GM18517 (cell line): ENCODE data around the gene EHD1.
A peak's percentile ranks its signal among the peaks of the same experiment; 100 is the strongest.
"Not testable (repeated sequence)": the region's sequence is repeated elsewhere in the genome, so short reads cannot be mapped to it uniquely, and the experiment has no call there.

Experiments
- ATAC-seq: cut with Tn5 transposase; IDR thresholded peaks from one replicate; pipeline ENCODE4 v1.9.1; 2021; ENCODE audit warnings: mild to moderate bottlenecking, moderate library complexity; ENCODE audit not compliant: unreplicated experiment

EHD1 gene

DNA sequence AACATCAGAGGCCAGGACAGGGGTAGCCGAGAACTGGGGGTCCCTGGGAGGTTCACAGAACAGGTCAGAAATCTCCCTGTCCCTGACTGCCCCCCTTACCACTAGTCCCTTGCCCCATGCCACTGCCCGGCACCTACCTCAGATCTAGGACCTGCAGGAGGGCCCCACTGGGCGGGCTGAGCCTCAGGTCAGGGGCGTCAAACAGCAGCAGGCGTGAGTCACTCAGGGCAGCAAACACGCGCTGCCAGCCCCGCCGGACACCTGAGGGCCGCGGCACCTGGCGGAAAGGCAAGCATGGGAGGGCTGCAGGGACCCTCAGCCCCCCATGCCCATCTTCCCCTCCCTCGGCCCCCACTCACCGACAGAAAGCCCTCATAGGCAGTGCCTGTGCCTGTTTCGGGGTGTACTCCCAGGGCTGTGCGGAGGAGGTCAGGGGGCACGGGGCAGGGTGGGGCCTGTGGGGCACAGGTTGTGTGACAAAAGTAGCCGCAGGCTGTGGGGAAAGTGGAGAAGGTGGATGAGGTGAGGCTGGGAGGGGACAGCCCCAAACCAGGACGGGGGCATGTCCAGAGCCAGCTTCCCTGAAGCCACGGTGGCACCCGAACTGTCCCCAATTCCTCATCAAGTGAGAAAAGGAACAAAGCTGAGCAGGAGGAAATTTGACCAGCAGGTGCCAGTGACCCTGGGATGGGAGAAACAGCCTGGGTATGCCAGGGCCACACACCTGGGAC lies 45.8 kb downstream of the EHD1 start:
- ATAC-seq, result no peak

- ATAC-seq, result no peak
Measured at GRCh38 chr11:64831411-64831891, 47.0 kb downstream of the EHD1 start.

DNA sequence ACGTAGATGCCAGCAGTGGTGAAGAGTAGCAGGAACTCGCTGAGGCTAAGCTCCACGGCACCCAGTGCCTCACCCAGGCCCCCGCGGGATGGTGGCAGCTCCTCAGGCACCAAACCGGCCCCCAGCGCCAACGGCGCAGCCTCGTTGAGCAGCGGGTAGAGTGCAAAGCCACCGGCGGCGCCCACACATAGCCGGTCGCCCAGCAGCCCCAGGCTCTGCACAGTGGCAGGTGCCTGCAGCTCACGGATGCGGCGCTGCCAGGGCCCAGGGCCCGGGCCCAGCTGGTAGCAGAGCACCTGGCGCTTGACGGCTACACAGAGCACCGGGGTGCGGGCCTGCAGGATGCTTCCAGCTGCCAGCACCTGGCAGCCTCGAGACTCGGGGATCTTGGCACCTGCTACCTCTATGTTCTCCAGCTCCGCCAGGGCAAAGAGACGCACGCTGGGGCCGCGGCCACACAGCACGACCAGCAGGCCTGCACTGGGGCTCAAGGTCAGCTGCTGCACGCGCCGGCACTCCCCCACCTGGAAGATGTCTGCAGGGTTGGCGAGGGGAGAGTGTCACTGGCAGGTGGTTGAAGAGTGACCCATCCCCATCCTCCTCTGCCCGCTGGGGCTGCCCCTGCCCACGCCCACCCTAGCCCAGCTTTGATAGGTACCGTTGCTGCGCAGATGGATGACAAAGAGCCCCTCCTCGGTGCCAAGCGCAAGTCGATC lies 48.7 kb downstream of the EHD1 start:
- ATAC-seq, result no peak

DNA sequence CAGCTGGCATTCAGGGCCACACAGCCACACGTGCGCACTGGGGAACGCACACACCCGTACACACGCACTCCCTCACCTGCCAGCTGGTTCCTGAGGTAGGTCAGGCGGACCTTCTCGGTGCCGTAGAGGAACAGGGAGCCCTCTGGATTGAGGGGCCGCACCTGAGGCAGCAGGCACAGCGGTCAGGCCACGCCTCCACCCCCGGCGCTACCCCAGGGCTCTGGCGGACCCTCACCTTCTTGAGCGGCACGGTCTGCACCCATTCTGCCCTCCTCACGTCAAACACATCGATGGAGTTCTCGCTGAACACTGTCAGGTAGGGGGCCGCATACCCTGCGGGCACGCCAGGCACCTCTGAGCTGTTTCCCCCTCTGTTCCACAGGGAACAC lies 51.0 kb downstream of the EHD1 start:
- no peak for ATAC-seq

DNA sequence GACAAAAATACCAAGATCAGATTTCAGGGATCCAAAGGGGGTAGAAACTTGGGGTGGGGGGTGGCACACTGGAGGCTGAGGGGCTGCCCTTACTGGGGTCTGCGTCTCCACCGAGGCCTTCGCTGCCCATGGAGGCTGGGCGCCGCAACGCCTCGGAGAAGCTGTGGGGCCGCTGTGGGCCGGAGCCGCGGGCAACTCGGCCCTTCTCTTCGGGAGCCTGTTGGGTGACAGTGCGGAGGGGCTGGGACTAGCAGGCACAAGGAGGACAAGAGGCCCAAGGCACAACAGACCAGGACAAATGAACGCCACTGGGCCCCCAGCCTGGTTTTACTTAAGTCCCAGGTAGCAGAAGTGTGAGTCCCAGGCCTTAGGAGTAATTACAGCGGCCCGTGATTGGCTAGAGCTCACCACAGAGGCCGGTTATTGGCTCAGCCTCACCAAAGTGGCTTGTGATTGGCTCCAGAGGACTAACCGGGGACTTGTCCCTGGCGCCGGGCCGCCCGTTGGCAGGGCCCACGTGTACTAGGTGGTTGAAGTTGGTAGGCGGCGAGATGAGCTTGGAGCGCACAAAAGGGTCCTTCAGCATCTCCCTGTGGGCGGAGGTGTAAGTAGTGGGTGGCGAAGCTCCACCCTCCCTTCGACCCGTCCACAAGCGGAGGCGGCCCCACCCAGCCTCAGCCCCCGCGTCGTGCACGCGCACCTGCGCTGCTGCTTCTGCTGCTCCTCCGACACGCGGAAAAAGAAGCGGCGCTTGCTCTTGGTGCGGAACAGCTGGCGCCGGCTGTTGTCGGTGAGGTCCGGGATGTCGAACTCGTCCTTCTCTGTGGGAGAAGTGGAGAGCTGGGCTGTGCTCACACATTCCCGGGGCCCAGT lies 51.6 kb downstream of the EHD1 start:
- ATAC-seq, result no peak

DNA sequence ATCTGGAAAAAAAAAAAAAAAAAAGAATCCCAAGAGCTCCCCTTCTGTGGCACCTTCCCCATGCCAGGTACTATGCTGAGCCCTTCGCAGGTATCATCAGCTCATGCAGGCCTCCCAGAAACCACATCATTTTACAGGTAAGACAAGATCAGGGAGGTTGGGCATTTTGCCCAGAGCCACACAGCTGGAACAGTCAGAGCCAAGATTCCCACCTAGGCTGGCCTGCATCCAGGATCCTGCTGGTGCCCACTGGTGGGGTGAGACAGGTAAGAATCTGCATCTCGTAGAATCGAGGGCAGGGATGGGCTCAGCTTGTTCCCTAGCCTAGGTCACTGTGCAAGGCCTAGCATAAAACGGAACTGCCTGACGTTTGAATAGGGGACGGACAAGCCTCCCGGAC lies 52.4 kb downstream of the EHD1 start:
- ATAC-seq, result no peak

DNA sequence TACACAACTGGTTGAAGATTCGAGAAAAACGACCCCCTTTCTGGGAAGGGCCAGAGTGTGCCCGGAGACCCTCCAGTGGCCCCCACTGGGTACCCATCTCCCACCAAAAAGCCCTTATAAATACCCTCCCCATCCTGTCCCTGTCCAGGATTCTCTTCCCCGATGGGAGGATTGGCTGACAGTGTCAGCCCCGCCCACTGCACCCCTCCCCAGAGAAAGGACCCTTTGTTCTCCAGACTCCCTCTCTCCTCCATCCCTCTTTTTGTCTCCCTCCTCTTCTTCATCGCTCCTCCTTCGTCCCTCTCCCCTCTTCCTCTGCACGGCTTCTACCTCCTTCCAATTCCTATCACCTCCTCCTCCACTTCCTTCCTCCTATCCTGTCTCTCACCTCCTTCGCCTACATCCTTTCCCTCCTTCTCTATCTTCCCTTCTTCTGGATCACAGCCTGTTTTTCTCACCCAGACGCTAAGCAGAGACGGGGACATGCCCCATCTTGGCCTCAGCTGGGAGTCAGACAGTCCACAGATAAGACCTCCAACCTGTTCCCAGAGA lies 54.8 kb downstream of the EHD1 start:
- no peak for ATAC-seq

DNA sequence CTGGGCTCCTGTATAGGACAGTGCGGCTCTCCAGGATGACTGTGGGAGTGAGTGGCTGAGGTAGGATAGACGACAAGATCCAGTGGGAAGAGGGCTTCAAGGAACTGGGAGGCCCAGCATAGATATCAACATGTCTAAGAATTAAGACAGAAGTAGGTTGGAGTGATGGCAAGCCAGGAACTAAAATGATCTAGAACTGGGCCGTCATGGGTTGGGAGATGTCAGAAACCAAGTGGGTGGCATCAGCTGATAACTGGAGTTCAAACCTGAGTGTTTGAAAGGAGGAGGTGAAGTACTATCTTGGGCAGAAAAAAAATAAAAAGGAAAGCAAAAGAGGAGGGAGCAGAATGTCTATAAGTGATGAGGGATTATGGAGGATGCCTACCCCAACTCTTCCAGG lies 60.9 kb downstream of the EHD1 start:
- ATAC-seq, result no peak

DNA sequence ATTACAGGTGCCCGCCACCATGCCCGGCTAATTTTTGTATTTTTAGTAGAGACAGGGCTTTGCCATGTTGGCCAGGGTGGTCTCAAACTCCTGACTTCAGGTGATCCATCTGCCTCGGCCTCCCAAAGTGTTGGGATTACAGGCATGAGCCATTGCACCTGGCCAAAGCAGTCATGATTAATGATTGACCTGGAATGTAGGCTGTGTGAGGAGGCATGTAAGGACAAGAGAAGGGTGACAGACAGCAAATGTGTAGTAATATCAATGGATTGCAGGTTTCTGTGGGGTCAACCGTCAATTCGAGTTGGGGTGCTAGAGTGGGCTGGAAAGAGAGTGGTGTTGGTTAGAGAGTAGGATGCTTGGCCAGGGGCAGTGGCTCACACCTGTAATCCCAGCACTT lies 63.0 kb downstream of the EHD1 start:
- ATAC-seq, result not testable (repeated sequence)

DNA sequence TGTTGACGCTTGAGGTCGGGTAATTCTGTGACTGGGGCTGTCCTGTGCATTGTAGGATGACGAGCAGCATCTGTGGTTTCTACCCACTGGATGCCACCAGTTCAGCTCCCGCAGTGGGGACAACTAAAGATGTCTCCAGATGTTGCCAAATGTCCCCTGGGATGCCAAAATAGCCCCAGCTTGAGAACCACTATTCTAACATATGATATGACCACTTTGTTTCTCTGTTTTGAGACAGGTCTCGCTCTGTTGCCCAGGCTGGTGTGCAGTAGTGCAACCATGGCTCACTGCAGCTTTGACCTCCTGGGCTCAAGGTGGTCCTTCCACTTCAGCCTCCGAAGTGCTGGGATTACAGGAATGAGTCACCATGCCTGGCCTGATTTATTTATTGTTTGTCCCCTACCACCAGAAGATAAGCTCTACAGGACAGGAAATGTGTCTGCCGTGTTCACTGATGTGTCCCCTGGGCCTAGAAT lies 63.7 kb downstream of the EHD1 start:
- peak; percentile 69 for ATAC-seq

DNA sequence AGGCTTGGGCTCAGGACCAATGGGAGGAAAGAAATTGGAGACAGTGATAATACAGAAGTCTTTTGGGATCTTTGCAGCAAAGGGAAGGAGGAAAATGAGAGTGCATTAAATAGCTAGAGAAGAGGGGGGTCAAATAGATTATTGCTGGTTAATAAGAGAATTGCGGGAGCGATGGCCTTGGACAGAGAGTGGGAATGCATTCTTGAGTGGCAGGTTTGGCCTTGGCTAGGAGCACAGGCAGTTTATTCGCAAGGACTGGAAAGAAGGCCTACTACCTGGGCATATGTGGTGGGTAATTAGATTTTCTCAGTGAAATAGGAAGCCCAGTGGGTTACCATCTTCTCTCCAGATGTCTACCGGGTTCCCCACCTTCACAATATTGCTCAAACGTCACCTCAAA lies 64.6 kb downstream of the EHD1 start:
- no peak for ATAC-seq

- ATAC-seq, result peak; percentile 5
Measured at GRCh38 chr11:64810891-64811272, 67.5 kb downstream of the EHD1 start.

- ATAC-seq, result peak; percentile 37
Measured at GRCh38 chr11:64810271-64810890, 68.0 kb downstream of the EHD1 start, which contains the start of gene MEN1. Gene MEN1 (minus strand): TSS chr11:64810551. CDS start chr11:64810109, 442 bp downstream.

DNA sequence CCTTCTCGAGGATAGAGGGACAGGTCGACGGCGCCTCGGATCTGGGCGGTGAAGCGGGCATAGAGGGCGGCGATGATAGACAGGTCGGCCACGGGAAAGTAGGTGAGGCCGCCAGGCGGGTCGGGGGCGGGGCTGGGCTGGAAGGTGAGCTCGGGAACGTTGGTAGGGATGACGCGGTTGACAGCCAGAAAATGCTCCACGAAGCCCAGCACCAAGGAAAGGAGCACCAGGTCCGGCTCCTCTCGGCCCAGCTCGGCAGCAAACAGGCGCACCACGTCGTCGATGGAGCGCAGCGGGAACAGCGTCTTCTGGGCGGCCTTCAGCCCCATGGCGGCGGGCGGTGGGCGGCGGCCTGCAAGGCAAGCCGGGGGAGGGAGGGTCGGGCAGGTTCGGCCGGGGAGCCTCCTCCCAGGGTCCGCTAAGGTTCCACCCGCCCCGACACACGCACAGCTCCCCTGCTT lies 68.6 kb downstream of the EHD1 start:
- no peak for ATAC-seq

- no peak for ATAC-seq
Measured at GRCh38 chr11:64805481-64805880, 72.9 kb downstream of the EHD1 start.

DNA sequence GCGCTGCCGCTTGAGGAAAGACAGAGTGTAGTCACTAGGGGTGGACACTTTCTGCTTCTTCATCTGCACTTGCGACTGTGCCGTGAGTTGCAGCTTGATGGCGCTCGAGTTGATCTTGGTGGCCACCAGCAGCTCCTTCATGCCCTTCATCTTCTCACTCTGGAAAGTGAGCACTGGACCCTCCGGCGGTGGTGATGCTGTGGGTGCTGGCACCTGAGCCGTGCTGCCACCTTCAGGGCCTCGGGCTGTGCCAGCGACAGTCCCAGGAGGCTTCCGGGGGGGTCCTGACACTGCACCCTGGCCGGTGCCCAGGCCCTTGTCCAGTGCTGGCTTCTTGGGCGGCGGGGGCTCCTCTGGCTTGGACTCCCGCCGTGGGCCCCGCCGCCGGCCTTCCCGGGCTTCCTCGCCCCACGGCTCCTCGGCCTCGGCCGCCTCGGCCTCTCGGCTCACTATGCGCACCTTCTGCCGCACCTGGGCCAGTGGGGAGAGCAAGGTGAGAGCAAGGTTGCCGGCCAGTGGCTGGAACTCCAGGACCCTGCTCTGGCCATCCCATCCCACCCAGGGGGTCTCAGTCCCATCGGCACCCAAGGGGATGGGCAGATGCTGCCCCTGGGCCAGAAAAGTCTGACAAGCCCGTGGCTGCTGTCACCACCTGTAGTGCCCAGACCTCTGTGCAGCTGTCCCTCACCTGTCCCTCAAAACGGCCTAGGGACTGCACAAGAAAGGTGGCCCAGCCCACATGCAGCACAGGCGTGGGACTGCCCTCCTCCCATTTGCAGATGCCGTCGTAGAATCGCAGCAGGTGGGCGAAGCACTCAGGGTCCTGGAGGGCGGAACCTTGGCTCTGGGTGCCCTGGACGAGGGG lies 73.8 kb downstream of the EHD1 start:
- no peak for ATAC-seq

GRCh38 chr11:64803846-64804345 lies 74.5 kb downstream of the EHD1 start:
- ATAC-seq, result no peak

DNA sequence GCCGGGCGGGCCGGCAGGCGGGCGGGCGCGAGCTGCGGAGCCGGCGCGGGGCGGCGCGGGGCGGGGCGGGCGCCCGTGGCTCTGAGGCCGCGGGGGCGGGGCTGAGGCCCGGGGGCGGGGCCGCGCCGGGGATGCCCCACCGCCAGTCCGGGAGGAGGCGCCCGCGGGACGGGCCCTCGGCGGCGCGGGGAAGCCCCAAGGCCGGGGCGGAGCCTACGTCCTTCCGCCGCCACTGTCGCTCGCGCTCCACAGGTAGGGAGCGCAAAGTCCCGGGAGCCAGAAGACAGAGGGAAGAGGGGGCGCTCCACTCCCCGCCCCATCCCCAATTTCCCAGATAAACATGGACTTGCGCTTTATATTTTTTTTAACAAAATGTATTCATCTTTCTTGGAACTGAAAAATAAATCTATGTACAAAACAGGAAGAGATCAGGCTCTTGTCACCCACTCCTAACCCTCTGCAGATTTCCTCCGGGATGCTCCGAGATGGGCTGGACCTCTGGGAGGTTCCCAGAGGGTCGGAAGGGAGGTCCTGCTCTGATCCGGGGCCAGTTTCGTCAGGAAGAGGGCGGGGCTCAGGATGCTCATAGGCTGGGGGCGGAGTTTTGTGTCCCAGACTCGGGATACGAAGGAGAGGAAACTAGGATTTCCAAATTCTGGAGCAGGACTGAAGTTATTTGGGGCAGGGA lies 75.1 kb downstream of the EHD1 start, which contains the start of gene MAP4K2:
Gene MAP4K2 (minus strand): TSS at position 57 of the 688 bp plus-strand sequence. CDS start 65 bp downstream, outside the sequence.
- ATAC-seq, result peak; percentile 49
